Measurements from ENCODE around the gene TMSB10.

DNA sequence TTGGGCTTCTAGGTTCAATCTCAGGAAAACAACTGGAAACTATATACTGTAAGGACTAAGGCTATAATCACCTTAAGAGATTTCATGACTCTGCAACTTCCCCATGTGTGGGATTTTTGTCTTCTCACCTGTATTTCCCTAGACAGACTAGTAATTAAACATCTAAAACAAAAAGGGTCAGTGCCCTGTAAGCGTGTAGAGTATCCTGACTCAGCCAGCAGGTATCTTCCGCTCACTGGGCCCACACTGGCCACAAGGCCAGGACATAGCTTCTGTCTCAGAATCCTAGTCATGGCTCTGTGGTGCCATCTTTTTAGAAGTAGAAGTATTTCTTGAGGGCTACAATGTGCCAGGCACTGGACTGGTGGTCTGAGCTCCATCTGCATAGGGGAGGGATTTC, 36.7 kb downstream of the TMSB10 start:
- no peak for TF ChIP-seq HDAC6 (IDR thresholded peaks at IDR 0.05; ENCODE audit: low read depth, low read length)
- TF ChIP-seq NFIB (CRISPR knock-in tag; IDR thresholded peaks at IDR 0.05; ENCODE audit: borderline replicate concordance), result no peak
- TF ChIP-seq ZBTB39 (CRISPR knock-in tag; IDR thresholded peaks at IDR 0.05), result no peak
- TF ChIP-seq, protein P1, sequence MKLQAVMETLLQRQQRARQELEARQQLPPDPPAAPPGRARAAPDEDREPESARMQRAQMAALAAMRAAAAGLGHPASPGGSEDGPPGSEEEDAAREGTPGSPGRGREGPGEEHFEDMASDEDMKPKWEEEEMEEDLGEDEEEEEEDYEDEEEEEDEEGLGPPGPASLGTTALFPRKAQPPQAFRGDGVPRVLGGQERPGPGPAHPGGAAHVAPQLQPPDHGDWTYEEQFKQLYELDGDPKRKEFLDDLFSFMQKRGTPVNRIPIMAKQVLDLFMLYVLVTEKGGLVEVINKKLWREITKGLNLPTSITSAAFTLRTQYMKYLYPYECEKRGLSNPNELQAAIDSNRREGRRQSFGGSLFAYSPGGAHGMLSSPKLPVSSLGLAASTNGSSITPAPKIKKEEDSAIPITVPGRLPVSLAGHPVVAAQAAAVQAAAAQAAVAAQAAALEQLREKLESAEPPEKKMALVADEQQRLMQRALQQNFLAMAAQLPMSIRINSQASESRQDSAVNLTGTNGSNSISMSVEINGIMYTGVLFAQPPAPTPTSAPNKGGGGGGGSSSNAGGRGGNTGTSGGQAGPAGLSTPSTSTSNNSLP (IDR thresholded peaks at IDR 0.05; ENCODE audit: low read depth, low read length), result no peak
- TF ChIP-seq KMT2A (CRISPR knock-in tag; IDR thresholded peaks at IDR 0.05), result no peak
- no peak for TF ChIP-seq POLR2AphosphoS5 (IDR thresholded peaks at IDR 0.05; ENCODE audit: low read depth, low read length)

All from HepG2 (cell line).